SK-N-MC (cell line): Measurements from ENCODE around the gene ZNF506.
"Not testable (repeated sequence)": the region's sequence is repeated elsewhere in the genome, so short reads cannot be mapped to it uniquely, and the experiment has no call there.

ENCODE experiments used
- DNase-seq: peaks from one replicate; pipeline ENCODE4 v3.0.0-alpha.2; 2011; ENCODE audit warnings: low read depth, low spot score
- H3K27ac ChIP-seq: fragments of 200-600 bp; sonication (generic); 2 replicates; pipeline ENCODE4 v1.5.1; 2016; ENCODE audit warnings: mixed run types
- H3K36me3 ChIP-seq: fragments of 200-600 bp; sonication (generic); 2 replicates; pipeline ENCODE4 v1.6.1; 2017; ENCODE audit warnings: antibody characterized with exemption, low read length, mixed read lengths; ENCODE audit not compliant: insufficient read depth
- H3K4me3 ChIP-seq: fragments of 200-600 bp; sonication (generic); 2 replicates; pipeline ENCODE4 v1.5.1; 2016
- H3K9ac ChIP-seq: fragments of 200-600 bp; sonication (generic); 2 replicates; pipeline ENCODE4 v1.8.0; 2017; ENCODE audit warnings: mixed run types, mixed read lengths; ENCODE audit not compliant: insufficient read length
- H3K9me3 ChIP-seq: fragments of 200-600 bp; sonication (generic); 2 replicates; pipeline ENCODE4 v1.6.1; 2017; ENCODE audit warnings: low read depth, mild to moderate bottlenecking, antibody characterized with exemption, low read length, moderate library complexity, mixed read lengths
- EZH2 ChIP-seq: fragments of 200-600 bp; sonication (generic); IDR thresholded peaks from one replicate; pipeline ENCODE4 v1.6.1; 2017; ENCODE audit warnings: antibody characterized with exemption
- FOXP2 ChIP-seq: optimal IDR thresholded peaks from 2 replicates; pipeline ENCODE3; 2011; ENCODE audit warnings: mild to moderate bottlenecking, moderate library complexity; ENCODE audit not compliant: insufficient read depth; ENCODE audit errors: extremely low read length, control extremely low read depth
- POLR2AphosphoS5 ChIP-seq: IDR thresholded peaks from 2 replicates; pipeline ENCODE4 v1.6.1; 2012; ENCODE audit warnings: mild to moderate bottlenecking, low read depth, low read length, borderline replicate concordance

Gene ZNF506

DNA sequence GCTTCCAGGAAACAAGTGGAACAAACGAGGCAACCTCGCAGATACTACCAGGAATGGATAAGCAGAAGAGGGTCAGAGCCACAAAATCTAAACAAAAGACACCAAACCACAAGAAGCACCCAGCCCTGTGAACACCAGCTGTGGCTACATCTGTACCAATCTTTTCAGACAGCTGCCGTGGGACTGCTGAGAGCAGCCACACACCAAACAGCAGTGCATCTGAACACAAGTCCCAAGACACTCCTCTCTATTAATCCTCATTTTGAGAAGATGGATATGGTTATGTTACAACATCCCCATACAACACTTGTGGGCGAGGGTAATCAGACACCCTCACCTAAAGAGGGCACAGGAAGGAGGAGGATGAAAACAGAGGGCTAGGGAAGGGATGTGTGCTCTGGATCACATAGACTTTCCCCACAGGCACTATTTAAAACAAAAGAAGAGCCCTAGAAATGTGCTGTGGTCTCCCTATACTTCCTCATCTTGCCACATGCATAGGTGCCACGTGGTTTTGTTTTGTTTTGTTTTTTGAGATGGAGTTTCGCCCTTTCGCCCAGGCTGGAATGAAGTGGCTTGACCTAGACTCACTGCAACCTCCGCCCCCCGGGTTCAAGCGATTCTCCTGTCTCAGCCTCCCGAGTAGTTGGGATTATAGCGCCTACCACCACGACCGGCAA lies 47.1 kb downstream of the ZNF506 start:
- H3K4me3 ChIP-seq: no peak overlapping the region
- no peaks in the 10 kb centered on the region; the same call in 1 of the 2 replicates for H3K9me3 ChIP-seq
- H3K27ac ChIP-seq: no peak overlapping the region
- peaks cover 15% of the 10 kb centered on the region for H3K36me3 ChIP-seq
- DNase-seq: no peak
- no peak overlapping the region for H3K9ac ChIP-seq
- TF ChIP-seq FOXP2: no peak
- no peak for TF ChIP-seq POLR2AphosphoS5
- no peak for TF ChIP-seq EZH2

- not testable (repeated sequence) for H3K36me3 ChIP-seq, H3K4me3 ChIP-seq, H3K9ac ChIP-seq, H3K27ac ChIP-seq, H3K9me3 ChIP-seq, DNase-seq
These were observed 49.6 kb downstream of the ZNF506 start for GRCh38 chr19:19771963-19772362.

DNA sequence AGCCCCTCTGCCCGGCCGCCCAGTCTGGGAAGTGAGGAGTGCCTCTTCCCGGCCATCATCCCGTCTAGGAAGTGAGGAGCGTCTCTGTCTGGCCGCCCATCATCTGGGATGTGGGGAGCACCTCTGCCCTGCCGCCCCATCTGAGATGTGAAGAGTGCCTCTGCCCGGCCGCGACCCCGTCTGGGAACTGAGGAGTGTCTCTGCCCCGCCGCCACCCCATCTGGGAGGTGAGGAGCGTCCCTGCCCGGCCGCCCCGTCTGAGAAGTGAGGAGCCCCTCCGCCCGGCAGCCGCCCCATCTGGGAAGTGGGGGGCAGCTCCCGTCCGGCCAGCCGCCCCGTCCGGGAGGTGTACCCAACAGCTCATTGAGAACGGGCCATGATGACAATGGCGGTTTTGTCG lies 51.6 kb downstream of the ZNF506 start:
- not testable (repeated sequence) for H3K9me3 ChIP-seq, H3K4me3 ChIP-seq, DNase-seq, H3K36me3 ChIP-seq, H3K9ac ChIP-seq, H3K27ac ChIP-seq

DNA sequence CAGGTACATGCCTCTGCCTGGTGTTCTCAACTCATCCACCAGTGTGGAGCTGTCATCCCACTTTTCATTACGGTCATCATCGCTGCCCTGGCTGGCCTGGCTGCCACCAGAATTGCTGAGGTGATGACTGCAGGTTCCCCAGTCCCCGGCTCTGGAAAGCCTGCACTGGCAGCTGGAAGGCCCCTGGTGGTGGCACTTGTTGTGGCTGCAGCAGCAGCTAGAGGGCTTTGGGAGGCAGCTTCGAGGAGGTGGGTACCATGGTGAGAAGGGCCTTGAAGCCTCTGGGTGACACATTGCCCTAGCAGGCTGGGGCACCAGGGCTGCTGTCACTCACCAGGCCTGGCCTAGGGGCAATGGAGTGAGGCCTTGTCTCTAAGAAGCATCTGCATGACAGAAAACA lies 63.4 kb downstream of the ZNF506 start:
- TF ChIP-seq POLR2AphosphoS5 (no peak), FOXP2 (no peak), EZH2 (no peak)
- DNase-seq: no peak
- Histone ChIP-seq H3K9ac (no peak overlapping the region), H3K36me3 (no peaks in the 10 kb centered on the region), H3K4me3 (no peak overlapping the region), H3K9me3 (no peaks in the 10 kb centered on the region), H3K27ac (no peak overlapping the region)

GRCh38 chr19:19752760-19753403 lies 68.7 kb downstream of the ZNF506 start:
- no peak for DNase-seq
- no peak for TF ChIP-seq EZH2
- TF ChIP-seq FOXP2: no peak
- no peak for TF ChIP-seq POLR2AphosphoS5

GRCh38 chr19:19751846-19752245 lies 69.7 kb downstream of the ZNF506 start:
- H3K9me3 ChIP-seq: no peaks in the 10 kb centered on the region
- DNase-seq: no peak
- H3K4me3 ChIP-seq: no peak overlapping the region

More at GRCh38 chr19:19752760-19753403, 68.7 kb downstream of the ZNF506 start:
- Histone ChIP-seq H3K36me3 (no peaks in the 10 kb centered on the region), H3K27ac (no peak overlapping the region), H3K4me3 (no peak overlapping the region), H3K9ac (no peak overlapping the region), H3K9me3 (no peaks in the 10 kb centered on the region)

GRCh38 chr19:19750842-19751790 lies 70.4 kb downstream of the ZNF506 start:
- Histone ChIP-seq H3K36me3 (no peaks in the 10 kb centered on the region), H3K4me3 (no peak overlapping the region), H3K9me3 (no peaks in the 10 kb centered on the region), H3K27ac (no peak overlapping the region), H3K9ac (no peak overlapping the region)
- no peak for DNase-seq
- no peak for TF ChIP-seq FOXP2
- TF ChIP-seq EZH2: no peak
- no peak for TF ChIP-seq POLR2AphosphoS5

More at GRCh38 chr19:19751846-19752245, 69.7 kb downstream of the ZNF506 start:
- no peak overlapping the region for H3K9ac ChIP-seq
- no peaks in the 10 kb centered on the region for H3K36me3 ChIP-seq
- TF ChIP-seq FOXP2: no peak
- no peak for TF ChIP-seq EZH2
- no peak for TF ChIP-seq POLR2AphosphoS5
- H3K27ac ChIP-seq: no peak overlapping the region

GRCh38 chr19:19749908-19750841 lies 71.4 kb downstream of the ZNF506 start:
- TF ChIP-seq EZH2: no peak
- TF ChIP-seq FOXP2: no peak
- DNase-seq: no peak
- H3K9me3 ChIP-seq: no peaks in the 10 kb centered on the region

More at GRCh38 chr19:19749908-19750841, 71.4 kb downstream of the ZNF506 start:
- no peak overlapping the region for H3K9ac ChIP-seq
- H3K36me3 ChIP-seq: no peaks in the 10 kb centered on the region
- H3K27ac ChIP-seq: no peak overlapping the region
- no peak overlapping the region for H3K4me3 ChIP-seq
